Endodermal cell (in vitro differentiated cells): ENCODE data around the gene MARCHF3. TPM values are rescaled to one million over a fixed set of nuclear protein-coding genes. Genes with fewer than 3 reads are reported as not detected.

Source experiments
- DNase-seq: peaks from one replicate; pipeline ENCODE4 v3.0.0-alpha.2; 2017
- H3K27ac ChIP-seq: 2 replicates; pipeline ENCODE4 v1.5.1; 2013; ENCODE audit warnings: mild to moderate bottlenecking, low read depth, low read length, moderate library complexity
- H3K27me3 ChIP-seq: 2 replicates; pipeline ENCODE4 v1.6.1; 2013; ENCODE audit warnings: mild to moderate bottlenecking, low read length, moderate library complexity; ENCODE audit not compliant: insufficient read depth, control insufficient read depth, poor library complexity, severe bottlenecking
- H3K36me3 ChIP-seq: 2 replicates; pipeline ENCODE4 v1.7.0; 2013; ENCODE audit warnings: mild to moderate bottlenecking, low read length, moderate library complexity; ENCODE audit not compliant: control insufficient read depth, insufficient read depth
- H3K4me1 ChIP-seq: one replicate; pipeline ENCODE4 v1.7.0; 2013; ENCODE audit warnings: low read length; ENCODE audit not compliant: control insufficient read depth, insufficient read depth
- H3K4me3 ChIP-seq: 2 replicates; pipeline ENCODE4 v1.5.1; 2013; ENCODE audit warnings: mild to moderate bottlenecking, low read length, moderate library complexity
- H3K9ac ChIP-seq: 2 replicates; pipeline ENCODE4 v1.6.1; 2013; ENCODE audit warnings: mild to moderate bottlenecking, low read length, moderate library complexity; ENCODE audit not compliant: poor library complexity, severe bottlenecking; ENCODE audit errors: extremely low read depth
- H3K9me3 ChIP-seq: 2 replicates; pipeline ENCODE4 v1.6.1; 2013; ENCODE audit warnings: mild to moderate bottlenecking, low read length, moderate library complexity; ENCODE audit not compliant: control insufficient read depth
- H3K27ac Mint-ChIP-seq: 2 replicates; pipeline ENCODE4 v1.8.0; 2020; ENCODE audit warnings: mixed read lengths
- H3K27me3 Mint-ChIP-seq: 2 replicates; pipeline ENCODE4 v1.8.0; 2021; ENCODE audit warnings: mild to moderate bottlenecking, mixed read lengths; ENCODE audit not compliant: insufficient read depth
- H3K36me3 Mint-ChIP-seq: 2 replicates; pipeline ENCODE4 v1.8.0; 2020; ENCODE audit warnings: low read depth, mixed read lengths
- H3K4me1 Mint-ChIP-seq: 2 replicates; pipeline ENCODE4 v1.8.0; 2020; ENCODE audit warnings: mixed read lengths
- H3K4me3 Mint-ChIP-seq: 2 replicates; pipeline ENCODE4 v1.8.0; 2020; ENCODE audit warnings: mild to moderate bottlenecking, moderate library complexity, mixed read lengths
- H3K9me3 Mint-ChIP-seq: 2 replicates; pipeline ENCODE4 v1.8.0; 2020; ENCODE audit warnings: mild to moderate bottlenecking, mixed read lengths
- WGBS, 2 experiments: methylation state at CpG; one replicate each; pipeline versions ENCODE4 v1.1.5 to v1.1.7; 2013; ENCODE audit warnings: missing lambda C conversion rate in 2 of 2, mixed read lengths in 1 of 2; ENCODE audit not compliant: insufficient coverage in 1 of 2, insufficient read length in 1 of 2; 5-methylcytosine and 5-hydroxymethylcytosine counted together
- total RNA-seq, 2 donors: library from RNA; stranded (reverse); fragmentation: NEBNext Ultra II Directional in 1 of 2; extraction: Animal tissue kit (Norgen Biotek cat#: 25700) in 1 of 2; gene quantifications; 2 replicates in 1 of 2; 3 replicates in 1 of 2; pipeline ENCODE4 v1.2.1, GENCODE V29; 2021
- TF ChIP-seq, protein P1 (sequence below): fragments of 200-600 bp; sonication (generic); conservative IDR thresholded peaks from 2 replicates; pipeline ENCODE4 v1.5.0; 2021; ENCODE audit warnings: antibody characterized with exemption, mild to moderate bottlenecking

Gene MARCHF3
- total RNA-seq, 2 donors from 2014 or later = 4.4 to 11.3 TPM

DNA sequence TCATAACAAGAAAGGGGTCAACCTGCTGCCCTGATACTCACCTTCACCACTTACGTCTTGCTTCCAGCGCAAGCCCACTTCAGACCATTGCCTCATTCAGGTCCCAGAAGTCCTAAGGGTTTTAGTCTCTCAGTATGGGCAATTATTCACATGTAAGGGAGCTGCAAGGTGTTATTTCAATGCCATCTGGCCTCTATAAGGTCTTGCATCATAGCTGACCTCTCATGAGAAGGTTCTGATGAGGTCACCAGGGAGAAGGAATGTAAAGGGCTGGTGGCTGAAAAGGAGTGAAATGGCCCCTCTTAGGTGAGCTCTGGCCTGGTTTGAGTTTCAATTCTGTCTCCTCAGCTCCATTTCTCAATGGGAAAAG is 1.5 kb upstream of the MARCHF3 start:
- H3K4me1 ChIP-seq = peaks cover 12% of the 10 kb centered on the region
- WGBS, 2 experiments = 96% methylated on average over 2 of the region's 2 CpGs; no CpG with 5 or more reads in 1 of the 2 experiments
- H3K27me3 ChIP-seq = peaks cover 13% of the 10 kb centered on the region
- H3K36me3 Mint-ChIP-seq = no peaks in the 10 kb centered on the region
- TF ChIP-seq, protein P1, sequence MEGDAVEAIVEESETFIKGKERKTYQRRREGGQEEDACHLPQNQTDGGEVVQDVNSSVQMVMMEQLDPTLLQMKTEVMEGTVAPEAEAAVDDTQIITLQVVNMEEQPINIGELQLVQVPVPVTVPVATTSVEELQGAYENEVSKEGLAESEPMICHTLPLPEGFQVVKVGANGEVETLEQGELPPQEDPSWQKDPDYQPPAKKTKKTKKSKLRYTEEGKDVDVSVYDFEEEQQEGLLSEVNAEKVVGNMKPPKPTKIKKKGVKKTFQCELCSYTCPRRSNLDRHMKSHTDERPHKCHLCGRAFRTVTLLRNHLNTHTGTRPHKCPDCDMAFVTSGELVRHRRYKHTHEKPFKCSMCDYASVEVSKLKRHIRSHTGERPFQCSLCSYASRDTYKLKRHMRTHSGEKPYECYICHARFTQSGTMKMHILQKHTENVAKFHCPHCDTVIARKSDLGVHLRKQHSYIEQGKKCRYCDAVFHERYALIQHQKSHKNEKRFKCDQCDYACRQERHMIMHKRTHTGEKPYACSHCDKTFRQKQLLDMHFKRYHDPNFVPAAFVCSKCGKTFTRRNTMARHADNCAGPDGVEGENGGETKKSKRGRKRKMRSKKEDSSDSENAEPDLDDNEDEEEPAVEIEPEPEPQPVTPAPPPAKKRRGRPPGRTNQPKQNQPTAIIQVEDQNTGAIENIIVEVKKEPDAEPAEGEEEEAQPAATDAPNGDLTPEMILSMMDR = no peak
- H3K27ac Mint-ChIP-seq = no peak overlapping the region
- H3K9me3 ChIP-seq = no peaks in the 10 kb centered on the region
- peak overlapping the region; percentile 71 for H3K4me3 Mint-ChIP-seq
- peaks cover 15% of the 10 kb centered on the region for H3K4me1 Mint-ChIP-seq
- H3K27ac ChIP-seq = no peak overlapping the region
- H3K36me3 ChIP-seq = no peaks in the 10 kb centered on the region
- H3K9ac ChIP-seq = no peak overlapping the region
- DNase-seq = no peak
- H3K27me3 Mint-ChIP-seq = peaks cover 60% of the 10 kb centered on the region
- no peaks in the 10 kb centered on the region for H3K9me3 Mint-ChIP-seq
- peak overlapping the region; percentile 93 for H3K4me3 ChIP-seq

DNA sequence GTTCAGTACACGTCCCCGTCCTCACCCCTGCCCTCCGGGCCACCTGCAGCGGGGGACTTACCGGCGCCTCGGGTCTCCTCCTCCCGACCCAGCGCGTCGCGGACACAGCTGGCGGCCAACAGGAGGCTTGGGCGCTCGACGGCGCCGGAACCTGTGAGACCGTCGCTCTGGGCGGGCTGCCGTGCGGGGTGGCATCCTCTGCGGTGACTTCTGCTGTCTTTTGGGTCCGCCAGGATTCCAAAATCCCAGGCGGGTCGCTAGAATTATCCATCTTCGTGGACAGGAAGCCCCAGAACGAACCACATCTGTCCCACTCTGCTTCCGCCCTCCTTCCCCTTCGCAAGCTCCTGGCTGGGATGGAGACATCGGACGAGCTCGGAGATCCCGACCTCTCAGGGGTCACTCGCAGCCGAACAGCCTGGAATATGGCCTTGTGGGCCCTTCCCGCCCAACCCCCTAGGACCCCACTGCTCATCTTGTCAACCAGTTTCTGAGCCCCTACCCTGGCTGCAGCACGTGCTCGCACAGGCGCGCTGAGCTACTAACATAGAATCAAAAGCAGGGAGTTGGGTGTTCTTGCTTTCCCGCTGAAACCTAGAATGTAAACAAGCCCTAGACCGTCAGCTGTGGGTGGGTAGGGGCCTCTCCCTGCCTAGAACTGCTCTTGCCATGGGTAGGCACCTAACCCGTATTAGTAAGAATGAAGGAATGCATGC is 947 bp upstream of the MARCHF3 start:
- peaks cover 13% of the 10 kb centered on the region for H3K27me3 ChIP-seq
- WGBS, 2 experiments = 34 to 35% methylated on average over 10 to 45 of the region's 45 CpGs
- DNase-seq = peak; percentile 70
- Mint-ChIP-seq H3K36me3 (no peaks in the 10 kb centered on the region), H3K27me3 (peaks cover 59% of the 10 kb centered on the region), H3K9me3 (no peaks in the 10 kb centered on the region), H3K27ac (peak overlapping the region; percentile 78), H3K4me1 (peaks cover 19% of the 10 kb centered on the region), H3K4me3 (peak overlapping the region; percentile 71)
- TF ChIP-seq, protein P1 = no peak
- H3K9ac ChIP-seq = peak overlapping the region; percentile 51
- H3K4me1 ChIP-seq = peaks cover 13% of the 10 kb centered on the region
- no peaks in the 10 kb centered on the region for H3K36me3 ChIP-seq
- no peak overlapping the region for H3K27ac ChIP-seq
- H3K4me3 ChIP-seq = peak overlapping the region; percentile 93
- H3K9me3 ChIP-seq = no peaks in the 10 kb centered on the region

DNA sequence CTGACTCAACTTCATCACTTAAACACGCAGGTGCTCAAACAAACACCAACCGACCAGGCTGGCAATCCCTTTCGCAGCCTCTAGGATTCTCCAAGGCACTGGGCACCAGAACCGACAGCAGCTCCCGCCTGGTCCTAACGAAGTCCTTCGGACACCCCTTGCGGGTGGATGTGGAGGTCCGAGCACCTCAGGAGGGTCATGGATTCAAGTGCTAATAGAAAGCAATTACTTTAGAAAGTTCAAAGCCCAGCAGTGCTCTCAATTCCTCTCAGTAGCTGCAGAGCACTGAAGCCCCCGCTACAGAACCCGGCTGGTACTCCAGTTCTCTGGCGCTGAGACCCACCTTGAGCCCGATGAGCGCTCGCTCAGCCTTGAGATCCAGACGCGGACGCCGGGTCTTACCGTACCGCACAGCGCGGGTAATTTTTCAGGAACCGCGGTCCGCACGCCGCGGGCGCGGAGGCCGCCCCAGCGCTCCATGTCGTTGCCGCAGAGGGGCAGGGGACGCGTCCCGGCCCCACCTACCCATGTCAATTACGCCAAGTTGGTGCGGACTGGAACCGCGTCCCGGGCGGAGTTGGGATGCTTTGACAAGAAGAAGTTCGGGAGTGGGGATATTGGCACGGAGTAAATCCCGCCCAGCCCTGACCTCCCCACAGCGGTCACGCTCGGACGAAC is 638 bp downstream of the MARCHF3 start:
- TF ChIP-seq, protein P1 = peak; percentile 73
- Mint-ChIP-seq H3K36me3 (no peaks in the 10 kb centered on the region), H3K27me3 (peaks cover 51% of the 10 kb centered on the region), H3K27ac (no peak overlapping the region), H3K9me3 (no peaks in the 10 kb centered on the region), H3K4me1 (peaks cover 19% of the 10 kb centered on the region), H3K4me3 (peak overlapping the region; percentile 71)
- no peaks in the 10 kb centered on the region for H3K36me3 ChIP-seq
- peak overlapping the region; percentile 56 for H3K9ac ChIP-seq
- peaks cover 13% of the 10 kb centered on the region for H3K27me3 ChIP-seq
- H3K4me1 ChIP-seq = peaks cover 13% of the 10 kb centered on the region
- WGBS, 2 experiments = 0 to 1% methylated on average over 23 to 51 of the region's 51 CpGs
- H3K4me3 ChIP-seq = peak overlapping the region; percentile 93
- no peak overlapping the region for H3K27ac ChIP-seq
- peak; percentile 92 for DNase-seq
- H3K9me3 ChIP-seq = no peaks in the 10 kb centered on the region
